ENCODE results near the gene NUPR1. TPM values are rescaled to one million over a fixed set of nuclear protein-coding genes. Genes with fewer than 3 reads are reported as not detected.

NUPR1 gene
- total and polyA plus RNA-seq, 2 of the 13 experiments (the other 11 are each of a cell fraction or from before 2014, with no cell fraction given), result 18.0 to 25.6 TPM

DNA sequence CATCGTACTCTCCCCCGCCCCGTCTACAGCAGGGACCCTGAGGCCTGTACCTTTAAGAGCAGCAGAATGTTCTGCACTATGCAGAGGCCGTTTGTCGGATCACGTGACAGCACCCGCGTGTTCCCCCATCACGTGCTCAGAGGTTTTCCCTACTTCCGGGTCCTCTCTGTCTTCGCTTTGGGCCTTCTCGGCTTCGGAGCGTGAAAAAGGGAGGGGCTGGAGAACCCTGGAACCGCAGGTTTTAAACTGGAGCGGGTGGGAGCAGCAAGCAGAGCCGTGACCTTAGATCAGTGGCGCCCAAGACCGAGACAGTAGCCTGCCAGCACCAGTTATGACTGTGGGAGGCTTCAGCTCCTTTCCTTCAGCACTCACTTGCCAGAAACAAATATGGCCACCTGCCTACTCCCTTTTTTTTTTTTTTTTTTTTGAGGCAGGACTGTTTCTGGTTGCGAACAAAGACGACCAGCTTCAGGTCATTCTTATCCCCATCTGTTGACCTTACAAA is 46.8 kb downstream of the NUPR1 start, which contains the start of gene CLN3 (continued):
- TF ChIP-seq GATA4 (IDR thresholded peaks at IDR 0.05; ENCODE audit: borderline replicate concordance, low read depth) (no peak), MTF2 (CRISPR knock-in tag; IDR thresholded peaks at IDR 0.05; ENCODE audit: borderline replicate concordance) (no peak), ZNF280B (CRISPR knock-in tag; IDR thresholded peaks at IDR 0.05; ENCODE audit: borderline replicate concordance) (peak; percentile 29; the same call in 1 of the 2 replicates), ZNF230 (CRISPR knock-in tag; IDR thresholded peaks at IDR 0.05) (0 out of 2 replicates have a peak, but pooled peaks have one; percentile 75), ZNF234 (CRISPR knock-in tag; conservative IDR thresholded peaks at IDR 0.05) (no peak), SATB2 (CRISPR knock-in tag; IDR thresholded peaks at IDR 0.05) (no peak), ZNF766 (CRISPR knock-in tag; IDR thresholded peaks at IDR 0.05; ENCODE audit: borderline replicate concordance) (no peak), CEBPG (CRISPR knock-in tag; IDR thresholded peaks at IDR 0.05) (no peak), ZC3H4 (CRISPR knock-in tag; IDR thresholded peaks at IDR 0.05; ENCODE audit: borderline replicate concordance) (no peak), E2F1 (CRISPR knock-in tag; IDR thresholded peaks at IDR 0.05) (no peak), SOX6 (IDR thresholded peaks at IDR 0.05) (no peak), SOX6 (CRISPR knock-in tag; IDR thresholded peaks at IDR 0.05) (peak; percentile 52), ZEB1 (IDR thresholded peaks at IDR 0.05; ENCODE audit: insufficient replicate concordance, low read depth) (no peak), TCF12 (IDR thresholded peaks at IDR 0.05) (no peak), TCF12 (CRISPR knock-in tag; IDR thresholded peaks at IDR 0.05) (peak; percentile 83), FOXP1 (IDR thresholded peaks at IDR 0.05) (no peak), FOXP1 (CRISPR knock-in tag; IDR thresholded peaks at IDR 0.05) (peak; percentile 43; the same call in 1 of the 2 replicates), SYNCRIP (IDR thresholded peaks at IDR 0.05; ENCODE audit: insufficient read depth, low read depth, low read length) (no peak), ZNF441 (CRISPR knock-in tag; IDR thresholded peaks at IDR 0.05; ENCODE audit: borderline replicate concordance) (no peak)
- TF ChIP-seq, protein P1, sequence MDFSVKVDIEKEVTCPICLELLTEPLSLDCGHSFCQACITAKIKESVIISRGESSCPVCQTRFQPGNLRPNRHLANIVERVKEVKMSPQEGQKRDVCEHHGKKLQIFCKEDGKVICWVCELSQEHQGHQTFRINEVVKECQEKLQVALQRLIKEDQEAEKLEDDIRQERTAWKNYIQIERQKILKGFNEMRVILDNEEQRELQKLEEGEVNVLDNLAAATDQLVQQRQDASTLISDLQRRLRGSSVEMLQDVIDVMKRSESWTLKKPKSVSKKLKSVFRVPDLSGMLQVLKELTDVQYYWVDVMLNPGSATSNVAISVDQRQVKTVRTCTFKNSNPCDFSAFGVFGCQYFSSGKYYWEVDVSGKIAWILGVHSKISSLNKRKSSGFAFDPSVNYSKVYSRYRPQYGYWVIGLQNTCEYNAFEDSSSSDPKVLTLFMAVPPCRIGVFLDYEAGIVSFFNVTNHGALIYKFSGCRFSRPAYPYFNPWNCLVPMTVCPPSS (IDR thresholded peaks at IDR 0.05), result no peak
- TF ChIP-seq, protein P2, sequence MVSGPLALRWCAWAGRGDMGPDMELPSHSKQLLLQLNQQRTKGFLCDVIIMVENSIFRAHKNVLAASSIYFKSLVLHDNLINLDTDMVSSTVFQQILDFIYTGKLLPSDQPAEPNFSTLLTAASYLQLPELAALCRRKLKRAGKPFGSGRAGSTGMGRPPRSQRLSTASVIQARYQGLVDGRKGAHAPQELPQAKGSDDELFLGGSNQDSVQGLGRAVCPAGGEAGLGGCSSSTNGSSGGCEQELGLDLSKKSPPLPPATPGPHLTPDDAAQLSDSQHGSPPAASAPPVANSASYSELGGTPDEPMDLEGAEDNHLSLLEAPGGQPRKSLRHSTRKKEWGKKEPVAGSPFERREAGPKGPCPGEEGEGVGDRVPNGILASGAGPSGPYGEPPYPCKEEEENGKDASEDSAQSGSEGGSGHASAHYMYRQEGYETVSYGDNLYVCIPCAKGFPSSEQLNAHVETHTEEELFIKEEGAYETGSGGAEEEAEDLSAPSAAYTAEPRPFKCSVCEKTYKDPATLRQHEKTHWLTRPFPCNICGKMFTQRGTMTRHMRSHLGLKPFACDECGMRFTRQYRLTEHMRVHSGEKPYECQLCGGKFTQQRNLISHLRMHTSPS (CRISPR knock-in tag; IDR thresholded peaks at IDR 0.05; ENCODE audit: low read depth), result no peak
- TF ChIP-seq, protein P3, sequence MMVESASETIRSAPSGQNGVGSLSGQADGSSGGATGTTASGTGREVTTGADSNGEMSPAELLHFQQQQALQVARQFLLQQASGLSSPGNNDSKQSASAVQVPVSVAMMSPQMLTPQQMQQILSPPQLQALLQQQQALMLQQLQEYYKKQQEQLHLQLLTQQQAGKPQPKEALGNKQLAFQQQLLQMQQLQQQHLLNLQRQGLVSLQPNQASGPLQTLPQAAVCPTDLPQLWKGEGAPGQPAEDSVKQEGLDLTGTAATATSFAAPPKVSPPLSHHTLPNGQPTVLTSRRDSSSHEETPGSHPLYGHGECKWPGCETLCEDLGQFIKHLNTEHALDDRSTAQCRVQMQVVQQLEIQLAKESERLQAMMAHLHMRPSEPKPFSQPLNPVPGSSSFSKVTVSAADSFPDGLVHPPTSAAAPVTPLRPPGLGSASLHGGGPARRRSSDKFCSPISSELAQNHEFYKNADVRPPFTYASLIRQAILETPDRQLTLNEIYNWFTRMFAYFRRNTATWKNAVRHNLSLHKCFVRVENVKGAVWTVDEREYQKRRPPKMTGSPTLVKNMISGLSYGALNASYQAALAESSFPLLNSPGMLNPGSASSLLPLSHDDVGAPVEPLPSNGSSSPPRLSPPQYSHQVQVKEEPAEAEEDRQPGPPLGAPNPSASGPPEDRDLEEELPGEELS (CRISPR knock-in tag; IDR thresholded peaks at IDR 0.05), result peak; percentile 53; the same call in 1 of the 2 replicates
- TF ChIP-seq, protein P4, sequence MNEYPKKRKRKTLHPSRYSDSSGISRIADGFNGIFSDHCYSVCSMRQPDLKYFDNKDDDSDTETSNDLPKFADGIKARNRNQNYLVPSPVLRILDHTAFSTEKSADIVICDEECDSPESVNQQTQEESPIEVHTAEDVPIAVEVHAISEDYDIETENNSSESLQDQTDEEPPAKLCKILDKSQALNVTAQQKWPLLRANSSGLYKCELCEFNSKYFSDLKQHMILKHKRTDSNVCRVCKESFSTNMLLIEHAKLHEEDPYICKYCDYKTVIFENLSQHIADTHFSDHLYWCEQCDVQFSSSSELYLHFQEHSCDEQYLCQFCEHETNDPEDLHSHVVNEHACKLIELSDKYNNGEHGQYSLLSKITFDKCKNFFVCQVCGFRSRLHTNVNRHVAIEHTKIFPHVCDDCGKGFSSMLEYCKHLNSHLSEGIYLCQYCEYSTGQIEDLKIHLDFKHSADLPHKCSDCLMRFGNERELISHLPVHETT (CRISPR knock-in tag; conservative IDR thresholded peaks at IDR 0.05), result 0 out of 2 replicates have a peak, but pooled peaks have one; percentile 16
